Esophagus mucosa (tissue), 1 donor: ENCODE measurements around the gene PLXNA3. TPM values are rescaled to one million over a fixed set of nuclear protein-coding genes. Genes with fewer than 3 reads are reported as not detected.

Source experiments
- ATAC-seq: fragments of 200-7000 bp; cut with Tn5 transposase; one replicate; pipeline ENCODE4 v1.9.1; 2020
- total RNA-seq: library from RNA; stranded (reverse); gene quantifications from one replicate; pipeline ENCODE4 v1.2.4, GENCODE V29; 2023
- donor health status: DM: yes; HTN: yes; CAD: no.

The PLXNA3 gene
- total RNA-seq, 1 donor from 2014 or later: 7.1 TPM

DNA sequence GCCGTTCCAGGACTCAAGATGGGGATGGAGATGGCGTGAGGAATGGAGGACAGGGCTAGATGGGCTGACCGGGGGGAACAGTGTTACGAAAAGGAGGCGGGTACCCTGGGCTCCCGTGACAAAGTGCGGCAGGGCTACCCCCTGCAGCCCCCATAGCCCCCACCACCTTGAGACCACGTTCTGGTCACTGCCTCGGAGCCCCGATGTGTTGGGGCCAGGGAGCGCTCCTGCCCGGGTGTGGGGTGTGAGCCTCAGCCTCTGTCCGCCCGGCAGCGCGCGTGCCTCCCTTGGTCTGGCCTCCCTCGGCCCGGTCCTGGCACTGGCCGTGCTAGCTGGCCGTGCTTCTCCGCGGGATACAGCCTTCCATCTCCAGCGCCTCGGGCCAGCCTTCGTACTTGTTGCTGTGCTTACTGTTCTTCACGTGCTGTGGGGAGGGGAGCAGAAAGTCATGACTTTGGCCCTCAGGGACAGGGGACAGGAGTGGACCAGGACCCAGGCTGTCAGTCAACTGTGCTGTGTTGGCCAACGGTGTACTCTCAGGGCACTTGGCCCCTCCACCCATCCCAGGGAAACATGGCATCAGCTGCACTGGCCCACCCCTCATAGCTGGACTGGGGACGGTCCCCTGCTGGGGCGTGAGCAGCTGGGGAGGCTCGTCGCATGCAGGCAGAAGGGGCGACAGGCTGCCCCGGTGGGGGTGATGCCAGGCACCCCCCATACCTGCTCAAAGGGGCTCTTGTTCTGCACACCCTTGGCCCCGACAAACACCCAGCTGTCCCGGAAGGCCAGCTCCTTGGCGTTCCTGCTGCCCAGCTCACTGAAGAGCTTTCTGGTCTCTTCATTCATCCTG lies 48.6 kb downstream of the PLXNA3 start:
- no peak for ATAC-seq

DNA sequence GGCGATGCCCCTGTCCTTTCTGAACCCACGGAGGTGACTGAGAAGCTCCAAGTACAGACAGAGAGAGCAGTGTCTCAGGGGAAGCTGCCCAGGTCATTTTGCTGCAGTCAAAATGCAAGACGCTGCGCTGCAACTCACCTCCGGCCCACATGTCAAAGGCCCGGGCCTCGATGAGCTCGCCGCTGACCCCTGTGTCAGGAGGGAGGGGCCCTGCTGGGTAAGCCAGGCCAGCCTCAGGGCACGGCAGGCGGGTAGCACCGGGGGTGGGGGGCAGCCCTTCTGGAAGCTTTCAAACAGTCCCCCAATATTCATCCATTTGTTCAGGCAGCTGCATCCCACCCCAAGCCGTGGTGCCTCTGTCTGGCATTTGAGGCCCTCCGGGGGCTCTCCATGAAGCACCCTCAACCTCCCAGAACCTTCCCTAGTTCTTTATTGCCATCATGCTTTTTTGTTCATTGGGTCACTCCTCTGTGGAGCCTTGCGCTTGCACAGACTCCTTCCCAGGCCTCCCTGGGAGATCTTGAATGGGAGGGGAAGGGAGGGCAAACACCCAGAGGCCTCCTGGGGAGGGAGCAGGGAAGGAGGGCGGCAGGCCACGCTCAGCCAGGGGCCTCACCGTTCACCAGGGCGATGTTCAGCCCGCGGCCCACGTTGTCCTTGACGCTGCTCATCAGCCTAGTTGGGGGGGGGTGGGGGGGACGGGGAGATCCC lies 49.7 kb downstream of the PLXNA3 start:
- ATAC-seq: no peak

DNA sequence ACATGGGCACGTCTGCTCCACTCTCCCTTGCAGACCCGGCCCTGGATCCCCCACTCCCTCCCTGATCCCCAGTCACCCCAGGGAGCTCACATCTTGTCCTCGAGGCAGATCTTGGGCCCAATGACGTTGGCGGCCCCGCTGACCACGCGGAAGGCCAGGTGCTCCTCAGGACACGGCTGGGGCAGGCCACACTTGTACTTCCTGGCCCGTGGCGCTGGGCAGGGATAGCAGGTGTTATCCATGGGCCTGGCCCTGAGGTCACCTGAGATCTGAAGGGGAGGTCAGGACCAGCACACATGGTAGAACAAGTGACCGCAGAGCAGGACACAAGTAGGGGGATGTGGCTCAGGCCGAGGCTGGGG lies 50.3 kb downstream of the PLXNA3 start:
- ATAC-seq: no peak

DNA sequence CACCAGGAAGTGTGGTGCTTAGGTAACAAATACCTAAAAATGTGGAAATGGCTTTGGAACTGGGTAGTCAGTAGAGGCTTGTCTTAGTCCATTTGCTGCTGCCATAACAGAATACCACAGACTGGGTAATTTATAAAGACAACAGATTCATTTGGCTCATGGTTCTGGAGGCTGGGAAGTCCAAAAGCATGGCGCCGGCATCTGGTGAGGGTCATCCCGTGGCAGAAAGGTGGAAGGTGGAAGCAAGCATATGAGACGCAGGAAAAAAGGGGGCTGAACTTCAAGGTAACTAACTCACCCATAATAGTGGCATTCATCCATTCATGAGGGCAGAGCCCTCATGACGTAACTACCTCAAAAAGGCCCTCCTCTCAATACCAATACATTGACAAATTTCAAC lies 51.4 kb downstream of the PLXNA3 start:
- ATAC-seq: no peak

DNA sequence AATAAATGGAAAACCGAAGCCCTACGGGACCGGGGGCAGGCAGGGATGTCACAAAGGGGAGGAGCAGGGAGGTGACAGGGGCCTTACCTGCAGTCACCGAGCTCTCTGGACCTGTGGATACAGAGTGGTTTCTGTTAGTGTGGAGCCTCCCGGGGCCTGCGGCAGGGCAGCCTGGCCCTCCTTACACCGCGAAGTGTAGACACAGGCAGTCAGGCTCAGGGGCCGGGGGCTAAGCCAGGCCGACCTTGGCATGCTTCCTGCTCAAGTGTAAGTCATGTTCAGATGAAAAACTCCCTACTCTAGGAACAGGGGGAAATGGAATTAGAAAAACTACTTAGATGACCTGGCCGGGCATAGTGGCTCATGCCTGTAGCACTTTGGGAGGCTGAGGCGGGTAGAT lies 53.7 kb downstream of the PLXNA3 start:
- no peak for ATAC-seq

DNA sequence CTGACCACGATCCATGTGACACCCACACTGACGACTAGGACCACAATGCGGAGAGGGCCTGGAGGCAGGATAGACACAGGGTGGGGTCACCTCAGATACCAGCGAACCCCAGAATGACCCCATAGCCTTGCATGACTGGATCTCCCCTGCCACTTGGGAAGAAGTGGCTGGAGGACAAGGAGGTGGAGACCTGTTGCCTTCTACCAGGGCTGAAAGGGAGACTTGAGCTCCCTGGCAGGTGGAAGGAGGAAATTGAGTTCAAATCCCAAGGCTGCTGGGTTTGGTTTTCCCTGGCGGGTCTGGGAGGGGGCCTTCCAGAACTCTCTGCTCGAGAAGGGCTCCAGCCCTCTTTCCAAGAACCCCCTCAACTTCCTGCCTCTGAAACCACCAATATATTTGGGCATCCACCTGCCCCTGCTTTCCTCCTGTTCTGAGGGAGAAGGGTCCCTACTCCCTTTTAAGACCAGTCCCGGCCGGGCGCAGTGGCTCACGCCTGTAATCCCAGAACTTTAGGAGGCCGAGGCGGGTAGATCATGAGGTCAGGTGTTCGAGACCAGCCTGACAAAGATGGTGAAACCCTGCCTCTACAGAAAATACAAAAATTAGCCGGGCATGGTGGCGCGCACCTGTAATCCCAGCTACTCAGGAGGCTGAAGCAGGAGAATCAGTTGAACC lies 54.9 kb downstream of the PLXNA3 start:
- no peak for ATAC-seq

DNA sequence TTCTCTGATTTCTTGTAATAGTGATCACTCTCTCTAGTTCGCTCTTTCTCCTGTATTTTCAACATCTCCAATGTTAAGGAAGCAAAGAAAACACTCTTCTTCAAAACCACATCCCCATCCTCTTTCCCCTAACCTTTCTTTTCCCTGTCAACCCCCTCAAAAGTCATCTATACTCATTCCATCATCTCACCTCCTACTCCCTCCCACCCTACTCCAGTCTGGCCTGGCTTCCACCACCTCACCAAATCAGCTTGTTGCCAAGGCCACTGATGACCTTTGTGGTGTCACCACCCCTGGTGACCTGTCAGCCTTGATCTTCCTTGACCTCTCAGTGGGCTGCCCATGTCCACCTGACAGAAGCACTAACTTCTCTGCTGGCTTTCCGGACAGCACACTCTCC lies 55.6 kb downstream of the PLXNA3 start:
- no peak for ATAC-seq

DNA sequence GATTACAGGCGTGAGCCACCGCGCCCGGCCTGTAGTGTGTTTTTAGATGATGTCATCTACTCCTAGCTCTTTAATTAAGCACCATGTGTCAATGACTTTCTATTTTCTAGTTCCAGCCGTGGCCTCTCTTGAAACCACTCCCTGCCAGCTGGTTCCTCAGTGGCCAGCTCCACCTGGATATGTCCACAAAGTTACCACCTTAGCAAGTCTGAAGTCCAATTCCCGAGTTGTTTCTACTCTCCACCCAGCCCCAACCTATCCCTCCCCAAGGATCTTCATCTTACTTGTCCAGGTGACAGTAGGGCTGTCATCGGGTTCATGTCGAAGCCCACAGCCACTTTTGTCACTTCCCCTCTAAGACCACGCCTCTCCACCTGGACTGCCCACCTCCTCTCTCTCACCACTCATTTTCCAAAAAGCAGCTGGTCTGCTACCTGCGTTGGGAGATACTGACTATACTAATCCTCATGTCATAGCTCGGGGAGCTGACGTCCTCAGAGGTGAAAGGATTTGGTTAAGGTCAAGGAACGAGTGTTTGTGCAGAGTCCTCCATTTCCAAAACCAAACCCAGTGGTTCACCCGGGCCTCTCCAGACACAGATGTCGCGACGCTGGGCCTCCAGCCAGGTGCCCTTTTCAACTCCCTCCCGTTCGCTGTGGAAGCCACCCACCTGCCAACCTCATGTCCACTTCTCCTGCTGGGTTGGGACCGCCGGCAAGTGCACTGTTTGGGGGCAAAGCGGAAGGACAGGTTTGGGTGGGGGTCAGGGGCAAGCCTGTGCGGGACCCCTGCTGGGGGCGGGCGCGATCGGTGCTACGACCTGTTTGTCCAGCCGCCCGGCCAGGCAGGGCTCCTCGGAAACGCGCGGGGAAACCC lies 57.2 kb downstream of the PLXNA3 start:
- peak; percentile 5 for ATAC-seq

DNA sequence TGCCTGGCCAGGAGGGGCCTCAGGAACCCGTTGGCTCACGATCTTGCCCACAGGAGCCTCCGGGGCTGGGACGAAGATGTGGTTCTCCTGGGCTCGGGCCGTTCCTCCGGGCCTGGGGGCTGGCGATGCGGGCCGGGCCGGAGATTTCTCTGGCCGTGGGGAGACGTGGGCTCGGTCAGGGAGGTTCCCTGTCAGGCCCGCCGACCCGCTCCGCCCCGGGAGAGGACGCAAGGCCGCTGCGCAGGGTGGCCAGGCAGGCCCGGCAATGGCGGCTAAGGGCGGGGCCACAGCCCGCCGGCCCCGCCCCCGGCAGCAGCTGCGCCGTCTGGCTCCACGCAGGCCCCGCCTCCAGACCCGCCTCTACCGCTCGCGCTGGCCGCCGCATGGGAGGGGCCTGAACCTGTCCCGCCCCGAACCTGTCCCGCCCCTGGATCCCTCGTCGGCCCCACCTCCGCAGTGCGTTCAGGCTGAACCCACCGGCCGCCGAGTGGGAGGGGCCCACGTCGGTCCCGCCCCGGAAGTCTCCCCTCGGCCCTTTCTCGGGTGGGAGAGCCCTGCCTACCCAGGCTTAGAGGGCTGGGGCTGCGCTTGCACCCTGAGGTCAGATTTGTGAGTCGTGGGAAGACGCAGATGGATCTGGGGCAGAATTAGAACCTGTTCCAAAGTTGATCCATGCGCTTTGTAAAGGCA lies 58.0 kb downstream of the PLXNA3 start, which contains the start of gene FAM3A:
Gene FAM3A, minus strand, starts transcription at position 267 of the 690 bp plus-strand sequence. CDS start 460 bp downstream, outside the sequence.
- peak; percentile 99 for ATAC-seq

DNA sequence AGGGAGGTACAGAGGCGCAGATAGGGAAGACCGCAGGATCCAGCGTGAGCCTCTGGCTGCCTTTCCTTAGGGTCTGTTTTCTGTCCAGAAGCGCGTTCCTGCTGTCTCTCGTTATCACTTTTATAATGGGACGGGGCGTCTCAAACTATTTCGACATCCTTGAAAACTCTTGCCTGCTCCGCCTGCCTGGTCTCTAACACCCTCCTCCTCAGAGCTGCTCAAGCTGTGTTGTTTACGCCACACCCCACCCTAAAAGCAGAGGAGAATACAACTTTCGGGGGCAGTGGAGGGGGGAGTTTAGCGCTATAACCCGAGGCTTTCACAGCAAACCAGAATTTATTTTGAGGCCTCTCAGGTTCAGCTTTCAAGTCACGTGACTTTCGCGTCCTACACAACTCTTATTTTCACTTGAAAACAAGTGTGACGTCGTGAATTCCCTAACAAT lies 58.6 kb downstream of the PLXNA3 start:
- ATAC-seq: peak; percentile 2

DNA sequence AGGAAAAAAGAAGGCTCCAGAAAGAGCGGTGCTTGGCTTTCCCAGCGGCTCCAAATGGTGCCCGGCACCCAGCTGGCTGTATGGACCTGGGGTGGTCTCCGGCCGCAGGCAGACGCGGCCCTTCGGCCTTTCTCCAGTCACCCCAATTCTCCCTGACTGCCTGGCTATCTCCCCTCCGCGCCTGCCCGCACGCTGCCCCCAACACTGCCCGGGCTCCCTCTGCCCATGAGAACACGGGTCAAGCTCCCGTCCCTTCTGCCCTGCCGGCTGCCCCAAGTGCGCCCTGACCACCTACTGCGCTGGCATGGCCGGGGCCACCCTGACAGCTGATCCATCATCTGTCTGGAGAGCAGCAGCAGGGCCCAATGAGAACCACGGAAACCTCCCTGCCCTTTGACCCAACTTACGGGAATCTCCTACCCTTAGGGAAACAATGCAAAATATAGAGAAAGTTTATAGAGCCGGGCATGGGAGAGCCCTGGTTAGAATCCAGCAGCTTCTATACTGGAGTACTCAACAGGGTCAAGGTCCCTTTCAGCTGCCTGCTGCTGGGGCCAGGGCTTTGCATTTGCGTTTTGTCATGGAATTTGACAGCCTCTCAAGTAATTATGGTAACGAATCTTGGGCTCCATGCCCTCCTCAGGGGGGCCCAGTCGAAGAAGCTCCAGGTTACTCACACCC lies 59.2 kb downstream of the PLXNA3 start:
- ATAC-seq: no peak

DNA sequence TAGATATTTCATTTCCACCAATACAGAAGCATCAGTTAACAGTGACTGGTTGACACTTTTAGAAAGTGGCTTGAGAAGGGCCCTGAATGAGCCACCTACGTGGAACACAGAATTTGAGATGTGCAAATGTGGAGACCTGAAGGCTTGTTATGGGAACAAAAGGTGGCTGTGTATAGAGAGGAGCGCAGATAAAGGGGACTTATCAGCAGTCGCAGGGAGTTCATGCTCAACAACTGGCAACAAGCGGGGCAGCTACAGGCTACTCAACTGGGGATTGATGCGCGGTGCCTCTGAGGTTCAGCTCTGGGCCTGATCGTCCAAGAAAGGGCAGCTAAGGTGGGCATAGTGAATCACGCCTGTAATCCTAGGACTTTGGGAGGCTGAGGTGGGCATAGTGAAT lies 61.3 kb downstream of the PLXNA3 start:
- no peak for ATAC-seq

DNA sequence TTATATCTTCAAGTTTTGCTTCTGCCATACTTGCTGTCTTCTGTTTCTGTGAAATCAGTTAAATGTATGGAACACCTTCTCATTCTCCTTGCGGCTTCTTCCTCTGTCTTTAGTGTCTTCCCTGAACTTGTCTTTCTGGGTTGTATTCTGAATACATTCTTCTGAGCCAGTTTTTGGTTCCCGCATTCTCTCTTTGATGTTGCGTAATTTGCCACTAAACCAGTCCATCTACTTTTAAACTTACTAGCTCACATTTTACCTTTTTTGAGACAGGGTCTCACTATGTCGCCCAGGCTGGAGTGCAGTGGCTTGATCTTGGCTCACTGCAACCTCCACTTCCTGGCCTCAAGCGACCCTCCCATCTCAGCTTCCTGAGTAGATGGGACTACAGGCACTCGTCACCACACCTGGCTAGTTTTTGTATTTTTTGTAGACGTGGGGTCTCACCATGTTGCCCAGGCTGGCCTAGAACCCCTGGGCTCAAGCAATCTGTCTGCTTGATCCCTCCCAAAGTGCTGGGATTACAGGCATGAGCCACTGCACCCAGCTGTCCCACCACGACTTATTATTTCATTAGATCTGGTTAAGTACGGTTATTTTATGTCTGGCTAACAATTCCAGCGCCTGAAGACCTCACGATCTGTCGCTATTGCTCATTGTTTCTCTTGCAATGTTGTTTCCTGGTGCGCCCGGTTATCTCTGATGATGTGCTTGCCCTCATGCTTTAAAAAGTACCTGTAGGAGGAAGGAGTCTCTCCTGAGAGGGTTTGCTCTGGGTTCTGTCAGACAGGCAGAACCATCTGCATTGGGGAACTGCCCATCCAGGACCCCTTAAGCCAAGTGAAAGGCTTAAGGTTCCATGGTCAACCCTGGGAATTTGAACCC lies 67.8 kb downstream of the PLXNA3 start:
- ATAC-seq: peak; percentile 37

DNA sequence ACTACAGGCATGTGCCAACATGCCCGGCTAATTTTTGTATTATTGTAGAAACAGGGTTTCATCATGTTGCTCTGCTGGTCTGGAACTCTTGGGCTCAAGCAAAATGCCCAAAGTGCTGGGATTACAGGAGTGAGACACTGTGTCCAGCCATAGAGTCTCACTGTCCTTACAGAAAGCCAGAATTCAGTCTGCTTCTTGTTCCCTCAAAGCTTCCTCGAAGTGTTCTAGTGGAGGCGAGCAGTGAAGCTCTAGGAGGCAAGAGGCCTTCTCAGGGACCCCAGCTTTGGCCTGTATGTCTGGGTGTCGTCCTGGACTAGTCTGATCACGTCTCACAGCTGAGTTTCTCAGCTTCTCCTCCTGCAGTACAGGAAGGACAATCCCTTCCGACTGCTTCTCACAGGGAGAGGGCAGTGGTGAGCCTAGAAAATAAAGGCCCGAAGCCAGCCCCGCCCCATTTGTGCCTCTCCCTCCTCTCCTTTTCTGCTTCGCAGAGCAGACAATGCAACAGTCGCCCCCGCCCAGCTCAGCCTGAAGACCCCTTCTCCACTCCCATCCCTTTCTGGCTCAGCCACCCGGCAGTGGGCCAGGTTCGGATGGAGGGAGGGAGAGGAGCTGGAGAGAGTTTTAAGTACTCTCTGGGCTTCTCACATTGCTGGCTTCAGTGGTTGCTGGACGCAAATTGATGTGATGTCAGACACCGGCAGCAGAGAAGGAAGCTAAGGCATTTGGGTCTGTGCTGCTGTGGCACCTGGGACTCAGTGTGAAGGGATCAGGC lies 69.0 kb downstream of the PLXNA3 start:
- ATAC-seq: peak; percentile 83

Other genes with a start within 250 kb of the PLXNA3 start
- gene OPN1MW2, start 238.5 kb upstream of the PLXNA3 start, total RNA-seq: not detected
- not detected for gene OPN1MW3, start 200.7 kb upstream of the PLXNA3 start, total RNA-seq
- gene TEX28, start 163.2 kb upstream of the PLXNA3 start, total RNA-seq: not detected
- gene TKTL1, start 162.5 kb upstream of the PLXNA3 start, total RNA-seq: not detected
- 417 TPM for gene FLNA, start 83.6 kb upstream of the PLXNA3 start, total RNA-seq
- 49.3 TPM for gene EMD, start 79.0 kb upstream of the PLXNA3 start, total RNA-seq
- 2,565 TPM for gene RPL10, start 59.9 kb upstream of the PLXNA3 start, total RNA-seq
- 22.8 TPM for gene DNASE1L1, start 49.0 kb upstream of the PLXNA3 start, total RNA-seq
- 18.1 TPM for gene TAFAZZIN, start 46.7 kb upstream of the PLXNA3 start, total RNA-seq
- gene ATP6AP1, start 29.6 kb upstream of the PLXNA3 start, total RNA-seq: 63.2 TPM
- gene GDI1, start 21.1 kb upstream of the PLXNA3 start, total RNA-seq: 33.8 TPM
- gene FAM50A, start 14.1 kb upstream of the PLXNA3 start, total RNA-seq: 17.9 TPM
- 15.1 TPM for gene LAGE3, start 21.0 kb downstream of the PLXNA3 start, total RNA-seq
- 32.3 TPM for gene UBL4A, start 28.3 kb downstream of the PLXNA3 start, total RNA-seq
- 20.6 TPM for gene SLC10A3, start 32.3 kb downstream of the PLXNA3 start, total RNA-seq
- 40.6 TPM for gene FAM3A, start 58.0 kb downstream of the PLXNA3 start, total RNA-seq
- gene G6PD, start 88.6 kb downstream of the PLXNA3 start, total RNA-seq: 75.4 TPM
- gene IKBKG, start 89.3 kb downstream of the PLXNA3 start, total RNA-seq: 16.1 TPM
- gene CTAG1A, start 126.9 kb downstream of the PLXNA3 start, total RNA-seq: not detected
- not detected for gene CTAG1B, start 161.0 kb downstream of the PLXNA3 start, total RNA-seq
- not detected for gene CTAG2, start 195.3 kb downstream of the PLXNA3 start, total RNA-seq